ENCODE data around the gene PPEF2.
"Not testable (repeated sequence)": the region's sequence is repeated elsewhere in the genome, so short reads cannot be mapped to it uniquely, and the experiment has no call there.

PPEF2 gene

GRCh38 chr4:75892508-75892907 is 9.7 kb downstream of the PPEF2 start:
- no peak for DNase-seq (ENCODE audit: low read depth)

DNA sequence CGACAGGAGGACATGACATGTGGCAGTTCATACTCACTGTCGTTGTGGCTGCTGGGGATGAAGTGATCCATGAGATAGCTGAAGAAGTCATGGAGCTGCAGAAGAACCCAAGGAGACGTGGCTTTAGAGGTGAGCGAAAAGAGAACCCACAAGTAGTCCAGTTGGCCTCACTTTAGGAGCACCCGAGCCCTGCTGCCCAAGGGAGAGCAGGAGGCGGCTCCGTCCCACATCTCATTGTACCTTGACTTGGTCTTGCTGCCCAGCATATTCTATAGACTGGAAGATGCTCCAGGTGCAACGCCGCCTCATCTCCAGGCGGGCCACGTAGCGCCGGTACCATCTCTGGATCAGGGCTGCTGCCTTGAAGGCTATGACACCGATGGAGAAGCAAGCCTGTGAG is 10.6 kb downstream of the PPEF2 start:
- DNase-seq (ENCODE audit: low read depth): no peak

GRCh38 chr4:75889537-75890199 is 12.6 kb downstream of the PPEF2 start:
- no peak for DNase-seq (ENCODE audit: low read depth)

- DNase-seq (ENCODE audit: low read depth): no peak
Observed at GRCh38 chr4:75886104-75886503, 16.1 kb downstream of the PPEF2 start.

- DNase-seq (ENCODE audit: low read depth): no peak
Observed at GRCh38 chr4:75881476-75881875, 20.8 kb downstream of the PPEF2 start.

GRCh38 chr4:75880278-75880677 is 22.0 kb downstream of the PPEF2 start:
- DNase-seq (ENCODE audit: low read depth): no peak

- no peak for DNase-seq (ENCODE audit: low read depth)
Observed at GRCh38 chr4:75878246-75878756, 24.0 kb downstream of the PPEF2 start.

- no peak for DNase-seq (ENCODE audit: low read depth)
Observed at GRCh38 chr4:75876218-75876617, 26.0 kb downstream of the PPEF2 start.

- no peak for DNase-seq (ENCODE audit: low read depth)
Observed at GRCh38 chr4:75869100-75869499, 33.2 kb downstream of the PPEF2 start.

DNA sequence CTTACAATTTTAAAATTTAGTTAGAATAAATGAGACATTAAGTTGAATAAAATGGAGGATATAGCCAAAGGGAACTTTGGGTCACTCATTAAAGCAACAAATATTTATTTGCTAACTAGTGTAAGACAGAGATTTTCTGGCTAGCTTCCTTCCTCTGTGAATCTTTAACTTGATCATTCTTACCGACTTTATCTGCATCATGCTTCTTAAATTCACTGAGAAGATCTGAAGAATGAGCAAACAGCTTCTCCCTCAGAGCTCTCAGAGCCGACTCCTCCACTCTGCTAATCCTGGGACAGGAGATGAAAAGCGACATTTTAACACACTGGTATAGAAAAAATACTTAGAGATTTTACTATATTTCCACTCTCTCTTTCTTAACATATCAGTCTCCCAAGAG is 35.1 kb downstream of the PPEF2 start:
- DNase-seq (ENCODE audit: low read depth): no peak

DNA sequence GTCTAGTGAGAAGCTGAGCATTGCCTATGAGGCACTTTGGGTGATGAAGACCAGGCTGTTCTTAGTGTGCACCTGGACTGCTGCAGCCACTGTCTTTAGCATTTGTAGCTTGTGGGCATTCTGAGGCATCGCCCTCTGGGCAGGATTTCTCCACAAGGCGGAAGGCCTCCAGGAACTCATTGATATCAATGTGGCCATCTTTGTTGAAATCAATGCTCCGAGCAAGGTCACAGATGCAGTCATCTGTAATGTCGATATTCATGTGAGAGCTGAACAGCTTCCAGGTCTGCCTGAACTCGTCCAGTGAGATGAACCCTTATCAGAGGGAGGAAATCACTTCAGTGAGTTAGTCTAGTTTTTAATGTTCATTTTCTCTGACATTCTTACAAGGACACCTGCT is 41.6 kb downstream of the PPEF2 start:
- DNase-seq (ENCODE audit: low read depth): no peak

DNA sequence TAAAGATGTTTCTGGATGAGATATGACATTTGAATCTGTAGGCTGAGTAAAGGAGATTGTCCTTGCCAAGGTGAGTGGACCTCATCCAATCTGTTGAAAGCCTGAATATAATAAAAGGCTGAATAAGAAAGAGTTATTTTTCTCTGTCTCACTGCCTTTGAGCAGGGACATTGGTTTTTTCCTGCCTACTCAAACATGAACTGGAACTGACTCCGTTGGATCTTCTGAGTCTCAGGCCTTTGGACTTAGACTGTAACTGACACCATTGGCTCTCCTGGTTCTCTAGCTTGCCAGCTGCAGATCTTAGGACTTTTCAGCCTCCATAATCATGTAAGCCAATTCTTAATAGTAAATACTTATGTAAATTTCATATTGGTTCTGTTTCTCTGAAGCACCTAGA is 43.5 kb downstream of the PPEF2 start:
- DNase-seq (ENCODE audit: low read depth): no peak

DNA sequence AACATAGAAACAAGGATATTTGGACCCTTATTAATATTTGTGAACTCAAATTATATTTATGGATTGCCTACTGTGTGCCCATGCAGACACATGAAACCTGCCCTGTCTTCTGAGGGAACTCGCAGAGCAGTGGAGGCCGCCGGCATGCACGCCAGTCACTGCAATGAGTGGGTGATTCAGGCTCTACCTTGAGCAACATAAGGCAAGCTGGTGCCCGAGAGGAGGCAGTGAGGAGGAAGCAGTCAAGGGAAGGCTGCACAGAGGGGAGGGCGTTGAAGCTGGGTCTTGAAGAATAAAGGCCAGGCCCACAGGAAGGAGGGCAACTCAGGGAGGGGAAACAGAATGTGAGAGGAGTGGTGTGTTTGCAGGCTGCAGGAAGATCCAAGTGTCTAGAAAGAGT is 52.8 kb downstream of the PPEF2 start:
- DNase-seq (ENCODE audit: low read depth): no peak

- no peak for DNase-seq (ENCODE audit: low read depth)
Observed at GRCh38 chr4:75848891-75849290, 53.4 kb downstream of the PPEF2 start.

- DNase-seq (ENCODE audit: low read depth): not testable (repeated sequence)
Observed at GRCh38 chr4:75848171-75848760, 54.0 kb downstream of the PPEF2 start.

DNA sequence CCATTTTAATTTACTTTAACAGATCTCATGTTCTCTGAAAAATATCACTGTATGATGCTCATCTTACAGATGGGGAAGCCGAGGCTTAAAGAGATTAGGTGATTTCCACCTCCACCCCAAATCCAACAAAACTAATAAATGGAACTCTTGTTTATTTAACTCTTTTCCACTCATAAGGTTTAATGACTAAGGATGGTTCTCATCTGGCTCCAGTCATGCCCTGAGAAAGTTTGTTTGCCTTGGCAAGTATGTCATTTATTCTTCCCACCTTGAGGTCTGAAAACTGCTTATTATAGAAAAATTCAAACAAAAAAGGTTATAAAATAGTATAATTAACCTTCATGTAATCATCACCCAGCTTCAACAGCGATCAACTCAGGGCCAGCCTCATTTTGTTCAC is 56.3 kb downstream of the PPEF2 start:
- DNase-seq (ENCODE audit: low read depth): no peak

DNA sequence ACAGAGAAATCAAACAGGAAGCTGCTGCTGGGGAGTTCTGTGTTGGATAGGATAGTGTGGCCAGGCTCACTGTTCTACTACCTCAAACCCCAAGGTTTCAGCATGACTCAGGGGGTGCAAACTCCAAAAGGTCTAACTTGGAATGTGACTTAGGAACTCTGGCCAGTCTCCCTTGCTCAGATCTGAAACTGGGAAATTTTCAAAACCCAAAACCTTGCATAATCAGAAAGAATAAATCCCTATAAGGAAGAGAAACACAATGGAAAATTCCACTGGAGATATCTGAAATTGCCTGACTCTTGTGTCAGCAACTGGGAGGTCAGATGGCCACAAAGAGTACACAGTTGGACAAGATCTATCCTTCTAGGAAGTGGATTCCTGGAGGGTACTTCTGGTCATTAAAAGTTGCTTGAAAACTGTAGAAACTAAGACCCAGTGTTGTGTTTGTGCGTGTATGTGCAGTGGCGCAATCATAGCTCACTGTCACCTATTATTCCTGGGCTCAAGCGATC is 58.0 kb downstream of the PPEF2 start:
- DNase-seq (ENCODE audit: low read depth): no peak

DNA sequence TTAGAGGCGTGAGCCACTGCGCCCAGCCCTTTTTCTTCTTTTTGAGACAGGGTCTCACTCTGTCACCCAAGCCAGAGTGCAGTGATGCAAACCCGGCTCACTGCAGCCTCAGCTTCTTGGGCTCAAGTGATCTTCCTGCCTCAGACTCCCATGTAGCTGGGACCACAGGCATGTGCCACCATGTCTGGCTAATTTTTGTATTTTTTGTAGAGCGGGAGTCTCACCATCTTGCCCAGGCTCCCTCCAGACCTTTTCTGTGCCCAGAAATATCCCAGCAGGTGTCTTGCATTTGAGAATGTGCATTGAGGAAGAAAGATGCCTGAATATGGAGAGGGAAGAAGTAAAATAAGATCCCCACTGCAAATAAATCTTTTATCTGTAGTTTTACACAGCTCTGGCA is 58.7 kb downstream of the PPEF2 start:
- DNase-seq (ENCODE audit: low read depth): no peak

- no peak for DNase-seq (ENCODE audit: low read depth)
Observed at GRCh38 chr4:75841641-75842520, 60.4 kb downstream of the PPEF2 start.

- DNase-seq (ENCODE audit: low read depth): no peak
Observed at GRCh38 chr4:75834772-75835154, 67.5 kb downstream of the PPEF2 start.

GRCh38 chr4:75834095-75834771 is 68.0 kb downstream of the PPEF2 start:
- no peak for DNase-seq (ENCODE audit: low read depth)

DNA sequence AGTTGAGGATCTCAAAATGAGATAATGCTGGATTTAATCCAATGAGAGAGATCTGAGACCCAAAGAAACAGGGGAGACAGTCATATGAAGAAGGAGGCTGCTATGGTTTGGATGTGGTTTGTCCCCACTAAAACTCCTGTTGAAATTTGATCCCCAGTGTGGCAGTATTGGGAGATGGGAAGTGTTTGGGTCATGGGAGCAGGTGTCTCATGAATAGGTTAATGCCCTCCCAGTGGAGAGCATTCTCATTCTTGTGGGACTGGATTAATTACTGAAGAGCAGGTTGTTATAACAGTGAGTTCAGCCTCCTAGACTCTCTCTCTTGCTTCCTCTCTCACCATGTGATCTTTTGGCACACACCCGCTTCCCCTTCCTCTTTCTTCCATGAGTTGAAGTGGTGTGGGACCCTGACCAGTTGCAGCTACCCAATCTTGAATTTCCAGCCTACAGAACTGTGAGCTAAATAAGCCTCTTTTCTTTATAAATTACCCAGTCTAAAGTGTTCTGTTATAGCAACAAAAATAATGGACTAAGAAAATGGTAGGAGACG is 70.3 kb downstream of the PPEF2 start:
- DNase-seq (ENCODE audit: low read depth): no peak

All from activated T-helper 9 cell treated with anti-CD3 and anti-CD28 coated beads, Interleukin-2, amount 50 U/mL, for 16 hours (primary cell).